HTERT RPE-1 (cell line): Measurements from ENCODE around the gene FAM9B.
"Not testable (repeated sequence)": the region's sequence is repeated elsewhere in the genome, so short reads cannot be mapped to it uniquely, and the experiment has no call there.

ENCODE experiments used
- in situ Hi-C: fragments of 300-500 bp; cut with MboI; formaldehyde crosslinking; loops from 4 replicates; pipeline ENCODE4 v1.14.3; 2020; ENCODE audit warnings: low sequenced_read_pairs

Gene FAM9B

GRCh38 chrX:9033989-9034388, at the start of gene FAM9B:
FAM9B (minus strand) TSS chrX:9034127; CDS start chrX:9032986, 1,141 bp downstream.
- in situ Hi-C loops: no loop called here

- in situ Hi-C loops: no loop called here
Measured at GRCh38 chrX:9081271-9081670, 47.3 kb upstream of the FAM9B start.

- in situ Hi-C loops: no loop called here
Measured at GRCh38 chrX:9074326-9074725, 40.4 kb upstream of the FAM9B start.

GRCh38 chrX:9072281-9072680, 38.4 kb upstream of the FAM9B start:
- in situ Hi-C loops: no loop called here

- in situ Hi-C loops: no loop called here
Measured at GRCh38 chrX:9071031-9071650, 37.2 kb upstream of the FAM9B start.

- in situ Hi-C loops: no loop called here
Measured at GRCh38 chrX:9069573-9069972, 35.6 kb upstream of the FAM9B start.

GRCh38 chrX:9064694-9065093, 30.8 kb upstream of the FAM9B start:
- in situ Hi-C loops: no loop called here

- in situ Hi-C loops: no loop called here
Measured at GRCh38 chrX:9062641-9063040, 28.7 kb upstream of the FAM9B start.

- in situ Hi-C loops: no loop called here
Measured at GRCh38 chrX:9055354-9055753, 21.4 kb upstream of the FAM9B start.

- in situ Hi-C loops: no loop called here
Measured at GRCh38 chrX:9052081-9052480, 18.2 kb upstream of the FAM9B start.

- in situ Hi-C loops: no loop called here
Measured at GRCh38 chrX:9050331-9050730, 16.4 kb upstream of the FAM9B start.

GRCh38 chrX:9048801-9049200, 14.9 kb upstream of the FAM9B start:
- in situ Hi-C loops: no loop called here

GRCh38 chrX:9038244-9038643, 4.3 kb upstream of the FAM9B start:
- in situ Hi-C loops: no loop called here

- in situ Hi-C loops: no loop called here
Measured at GRCh38 chrX:9037296-9037695, 3.4 kb upstream of the FAM9B start.

- in situ Hi-C loops: no loop called here
Measured at GRCh38 chrX:9033586-9033985, 341 bp downstream of the FAM9B start.

GRCh38 chrX:9033179-9033578, 748 bp downstream of the FAM9B start:
- in situ Hi-C loops: no loop called here

- in situ Hi-C loops: no loop called here
Measured at GRCh38 chrX:9023293-9023692, 10.6 kb downstream of the FAM9B start.

GRCh38 chrX:9019151-9019550, 14.8 kb downstream of the FAM9B start:
- in situ Hi-C loops: no loop called here

- in situ Hi-C loops: not testable (repeated sequence)
Measured at GRCh38 chrX:9018332-9018731, 15.6 kb downstream of the FAM9B start.

- in situ Hi-C loops: no loop called here
Measured at GRCh38 chrX:9003041-9003440, 30.9 kb downstream of the FAM9B start.

GRCh38 chrX:8988446-8988845, 45.5 kb downstream of the FAM9B start:
- in situ Hi-C loops: no loop called here

- in situ Hi-C loops: no loop called here
Measured at GRCh38 chrX:8987672-8988250, 46.2 kb downstream of the FAM9B start.

- in situ Hi-C loops: no loop called here
Measured at GRCh38 chrX:8984231-8984630, 49.7 kb downstream of the FAM9B start.
